OCI-LY1 (cell line): Measurements from ENCODE around the gene SEPTIN5.

Experiments
- H2AFZ ChIP-seq: fragments of 200-600 bp; sonication (generic), shearing (Covaris generic); 2 replicates; pipeline ENCODE4 v1.6.0; 2014; ENCODE audit warnings: antibody characterized with exemption, mild to moderate bottlenecking, low read length
- H3F3A ChIP-seq: fragments of 200-600 bp; sonication (generic), shearing (Covaris generic); 2 replicates; pipeline ENCODE4 v1.6.0; 2014; ENCODE audit warnings: mild to moderate bottlenecking, antibody characterized with exemption, low read length, moderate library complexity; ENCODE audit not compliant: insufficient read depth
- H3K27ac ChIP-seq: fragments of 200-600 bp; sonication (generic); 2 replicates; pipeline ENCODE4 v1.5.1; 2014; ENCODE audit warnings: low read length, mixed run types, mild to moderate bottlenecking, low read depth; ENCODE audit not compliant: poor library complexity, severe bottlenecking
- H3K27me3 ChIP-seq: fragments of 200-600 bp; sonication (generic); 2 replicates; pipeline ENCODE4 v1.6.0; 2014; ENCODE audit warnings: antibody characterized with exemption, mild to moderate bottlenecking, low read length, moderate library complexity; ENCODE audit not compliant: insufficient read depth
- H3K36me3 ChIP-seq: fragments of 200-600 bp; sonication (generic); 2 replicates; pipeline ENCODE4 v1.6.1; 2014; ENCODE audit warnings: mild to moderate bottlenecking, antibody characterized with exemption, low read length, moderate library complexity, mixed read lengths; ENCODE audit not compliant: insufficient read depth
- H3K4me1 ChIP-seq: fragments of 200-600 bp; sonication (generic); 2 replicates; pipeline ENCODE4 v1.5.1; 2014; ENCODE audit warnings: mild to moderate bottlenecking, low read length, moderate library complexity; ENCODE audit not compliant: insufficient read depth, severe bottlenecking
- H3K4me2 ChIP-seq: fragments of 200-600 bp; sonication (generic), shearing (Covaris generic); 2 replicates; pipeline ENCODE4 v1.6.1; 2014; ENCODE audit warnings: low read length
- H3K4me3 ChIP-seq: fragments of 200-600 bp; sonication (generic); 2 replicates; pipeline ENCODE4 v1.5.1; 2014; ENCODE audit warnings: low read length, low read depth, mild to moderate bottlenecking, mixed read lengths; ENCODE audit not compliant: poor library complexity, severe bottlenecking
- H3K79me2 ChIP-seq: fragments of 200-600 bp; shearing (Covaris generic); 2 replicates; pipeline ENCODE4 v1.6.1; 2016; ENCODE audit warnings: mixed run types, low read length, mixed read lengths; ENCODE audit not compliant: insufficient read depth
- H3K9ac ChIP-seq: fragments of 200-600 bp; sonication (generic), shearing (Covaris generic); 2 replicates; pipeline ENCODE4 v1.6.1; 2014; ENCODE audit warnings: mild to moderate bottlenecking, low read length, mixed read lengths
- H3K9me2 ChIP-seq: fragments of 200-600 bp; sonication (generic), shearing (Covaris generic); 2 replicates; pipeline ENCODE4 v1.6.1; 2014; ENCODE audit warnings: low read depth, mild to moderate bottlenecking, low read length, mixed read lengths
- H3K9me3 ChIP-seq: fragments of 200-600 bp; shearing (Covaris generic); 2 replicates; pipeline ENCODE4 v1.6.1; 2014; ENCODE audit warnings: low read length, mixed read lengths
- H4K20me1 ChIP-seq: fragments of 200-600 bp; sonication (generic), shearing (Covaris generic); 2 replicates; pipeline ENCODE4 v1.6.0; 2016; ENCODE audit warnings: mild to moderate bottlenecking, low read length; ENCODE audit not compliant: insufficient read depth
- EZH2 ChIP-seq: fragments of 200-600 bp; sonication (generic), shearing (Covaris generic); IDR thresholded peaks from 2 replicates; pipeline ENCODE4 v1.8.0; 2017; ENCODE audit warnings: borderline replicate concordance, mixed run types, mild to moderate bottlenecking, antibody characterized with exemption, low read length, moderate library complexity, mixed read lengths
- TF ChIP-seq, protein P1 (sequence below): fragments of 200-600 bp; sonication (generic), shearing (Covaris generic); IDR thresholded peaks from 2 replicates; pipeline ENCODE4 v1.5.1; 2017; ENCODE audit warnings: mild to moderate bottlenecking, antibody characterized with exemption, low read length, moderate library complexity, mixed read lengths

Gene SEPTIN5

DNA sequence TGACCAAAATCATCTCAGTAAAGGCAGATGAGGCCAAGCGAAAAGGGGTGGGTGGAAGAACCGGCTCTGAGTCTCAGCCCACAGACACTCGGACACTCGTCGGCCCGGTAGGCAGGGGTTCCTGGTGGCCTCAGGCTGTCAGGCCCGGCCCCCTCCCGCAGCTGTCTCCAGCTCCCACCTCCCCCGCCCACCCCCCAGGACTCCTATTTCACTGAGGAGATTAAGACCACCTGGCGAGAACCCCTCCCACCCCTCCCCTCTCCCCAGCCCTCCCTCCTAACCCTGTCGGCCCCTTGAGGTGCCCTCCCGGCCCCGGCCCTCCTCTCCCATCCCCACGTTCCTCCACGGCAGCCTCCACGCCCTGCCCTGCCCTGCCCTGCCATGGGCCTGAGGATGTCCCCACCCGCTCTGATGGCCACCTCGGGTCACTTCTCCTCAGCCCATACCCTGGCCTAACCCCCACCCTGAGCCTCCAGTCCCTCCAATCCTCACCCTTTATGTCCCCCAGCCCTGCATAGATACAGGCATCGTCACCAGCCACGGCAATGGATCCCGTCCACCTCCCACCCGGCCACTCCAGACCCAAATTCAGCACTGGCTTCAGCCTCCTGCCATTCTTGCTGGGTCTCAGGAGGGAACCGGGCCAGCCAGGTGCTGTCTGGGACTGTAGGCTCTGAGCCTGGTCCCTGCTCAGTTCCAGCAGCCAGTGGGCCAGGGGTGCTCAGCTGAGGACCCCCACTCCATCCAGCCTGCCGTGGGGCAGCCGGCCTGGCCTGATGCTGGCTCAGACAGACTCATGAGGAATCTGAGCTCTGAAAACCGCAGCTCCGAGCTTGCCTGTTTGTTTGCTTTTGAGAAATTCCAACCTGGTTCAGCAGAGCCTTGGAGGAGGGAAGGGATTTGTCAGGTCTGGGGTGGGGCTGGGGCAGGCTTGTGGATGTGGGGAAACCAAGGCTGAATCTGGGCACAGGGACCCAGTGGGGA is 36.5 kb downstream of the SEPTIN5 start:
- H3K9ac ChIP-seq: no peak overlapping the region
- no peak overlapping the region for H3K4me2 ChIP-seq
- H3F3A ChIP-seq: no peaks in the 10 kb centered on the region
- H3K9me3 ChIP-seq: no peaks in the 10 kb centered on the region
- H3K27ac ChIP-seq: no peak overlapping the region
- TF ChIP-seq, protein P1, sequence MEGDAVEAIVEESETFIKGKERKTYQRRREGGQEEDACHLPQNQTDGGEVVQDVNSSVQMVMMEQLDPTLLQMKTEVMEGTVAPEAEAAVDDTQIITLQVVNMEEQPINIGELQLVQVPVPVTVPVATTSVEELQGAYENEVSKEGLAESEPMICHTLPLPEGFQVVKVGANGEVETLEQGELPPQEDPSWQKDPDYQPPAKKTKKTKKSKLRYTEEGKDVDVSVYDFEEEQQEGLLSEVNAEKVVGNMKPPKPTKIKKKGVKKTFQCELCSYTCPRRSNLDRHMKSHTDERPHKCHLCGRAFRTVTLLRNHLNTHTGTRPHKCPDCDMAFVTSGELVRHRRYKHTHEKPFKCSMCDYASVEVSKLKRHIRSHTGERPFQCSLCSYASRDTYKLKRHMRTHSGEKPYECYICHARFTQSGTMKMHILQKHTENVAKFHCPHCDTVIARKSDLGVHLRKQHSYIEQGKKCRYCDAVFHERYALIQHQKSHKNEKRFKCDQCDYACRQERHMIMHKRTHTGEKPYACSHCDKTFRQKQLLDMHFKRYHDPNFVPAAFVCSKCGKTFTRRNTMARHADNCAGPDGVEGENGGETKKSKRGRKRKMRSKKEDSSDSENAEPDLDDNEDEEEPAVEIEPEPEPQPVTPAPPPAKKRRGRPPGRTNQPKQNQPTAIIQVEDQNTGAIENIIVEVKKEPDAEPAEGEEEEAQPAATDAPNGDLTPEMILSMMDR: no peak
- TF ChIP-seq EZH2: no peak
- H2AFZ ChIP-seq: no peak overlapping the region
- no peaks in the 10 kb centered on the region for H3K9me2 ChIP-seq
- no peaks in the 10 kb centered on the region for H4K20me1 ChIP-seq
- no peaks in the 10 kb centered on the region for H3K36me3 ChIP-seq
- H3K79me2 ChIP-seq: no peaks in the 10 kb centered on the region
- H3K27me3 ChIP-seq: peaks cover 25% of the 10 kb centered on the region
- H3K4me1 ChIP-seq: no peaks in the 10 kb centered on the region
- no peak overlapping the region for H3K4me3 ChIP-seq

DNA sequence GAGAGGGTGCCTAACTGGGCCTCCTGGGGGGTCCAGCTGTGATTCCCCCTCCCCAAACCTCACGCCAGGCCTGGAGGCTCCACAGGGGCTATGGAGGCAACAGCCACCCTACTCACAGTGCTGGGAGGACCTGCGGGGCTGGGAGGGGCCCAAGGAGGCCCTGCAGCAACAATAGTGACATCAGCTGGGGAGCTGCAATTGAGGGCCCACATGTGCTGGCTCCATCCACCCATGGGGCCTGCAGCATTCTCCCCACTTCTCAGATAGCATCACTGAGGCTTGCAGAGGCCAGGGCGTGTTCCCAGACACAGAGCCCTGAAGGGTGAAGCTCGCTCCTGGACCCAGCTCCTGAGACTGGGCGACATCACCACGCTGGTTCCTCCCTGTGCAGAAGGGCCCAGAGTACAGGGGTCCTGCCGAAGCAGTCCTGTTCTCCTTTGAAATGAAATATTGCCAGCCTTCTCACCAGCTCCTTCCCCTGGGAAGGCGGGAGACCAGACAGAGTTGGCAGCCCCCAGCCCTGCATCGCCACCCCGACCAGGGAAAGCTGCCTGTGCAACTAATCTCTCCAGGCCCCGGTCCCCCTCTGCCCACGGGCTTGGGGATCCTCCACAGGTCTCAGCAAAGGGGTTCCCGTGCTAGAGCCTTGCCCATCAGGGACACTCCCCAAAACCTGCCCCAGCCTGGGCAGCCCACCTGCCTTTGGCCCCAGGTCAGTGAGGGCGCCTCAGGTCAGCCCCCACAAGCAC is 37.4 kb downstream of the SEPTIN5 start:
- Histone ChIP-seq H2AFZ (no peak overlapping the region), H3K27me3 (peaks cover 25% of the 10 kb centered on the region)
- TF ChIP-seq, protein P1: no peak
- TF ChIP-seq EZH2: no peak

DNA sequence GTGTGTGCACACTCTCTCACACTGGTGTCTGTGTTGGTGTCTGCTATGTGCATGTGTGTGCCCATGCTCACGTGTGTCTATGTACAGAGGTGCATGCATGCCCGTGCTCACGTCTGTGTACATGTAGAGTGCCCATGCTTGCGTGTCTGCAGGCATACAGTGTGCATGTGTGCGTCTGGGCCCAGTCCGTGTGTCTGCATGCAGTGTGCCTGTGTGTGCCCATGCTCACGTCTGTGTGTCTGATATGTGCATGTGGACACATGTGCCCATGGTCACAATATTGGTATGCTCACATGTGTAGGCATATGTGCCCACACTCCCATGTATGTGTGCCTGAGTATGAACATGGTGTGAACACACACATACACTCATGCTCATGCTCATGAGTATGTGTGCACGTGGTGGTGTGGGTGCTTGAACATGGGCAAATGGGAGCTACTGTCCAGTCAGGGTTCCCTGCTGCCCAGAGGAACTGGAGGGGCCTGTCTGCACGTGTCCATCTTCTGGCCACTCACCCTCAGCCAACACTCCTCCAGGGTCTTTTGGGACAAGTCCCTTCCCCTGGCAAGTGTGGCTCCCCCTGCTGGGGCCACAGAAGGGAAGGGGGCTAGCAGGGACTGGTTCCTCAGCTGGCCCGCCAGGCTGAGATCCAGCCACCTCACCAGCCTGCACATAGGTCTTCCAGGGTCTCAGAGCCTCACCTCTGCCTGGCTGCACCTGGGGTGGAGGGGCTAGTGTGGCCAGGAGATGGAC is 39.0 kb downstream of the SEPTIN5 start:
- Histone ChIP-seq H3K9me2 (no peaks in the 10 kb centered on the region), H3K4me1 (peaks cover 14% of the 10 kb centered on the region), H3F3A (no peaks in the 10 kb centered on the region), H3K27ac (no peak overlapping the region), H3K79me2 (no peaks in the 10 kb centered on the region), H2AFZ (no peak overlapping the region), H3K27me3 (peaks cover 24% of the 10 kb centered on the region), H4K20me1 (no peaks in the 10 kb centered on the region), H3K9me3 (no peaks in the 10 kb centered on the region), H3K36me3 (no peaks in the 10 kb centered on the region), H3K4me3 (no peak overlapping the region), H3K9ac (no peak overlapping the region), H3K4me2 (no peak overlapping the region)
- no peak for TF ChIP-seq EZH2
- TF ChIP-seq, protein P1: peak; percentile 30; the same call in 1 of the 2 replicates

More for the DNA sequence above, 37.4 kb downstream of the SEPTIN5 start:
- Histone ChIP-seq H3K4me2 (no peak overlapping the region), H3F3A (no peaks in the 10 kb centered on the region), H3K4me3 (no peak overlapping the region), H3K36me3 (no peaks in the 10 kb centered on the region), H3K79me2 (no peaks in the 10 kb centered on the region), H3K9me3 (no peaks in the 10 kb centered on the region), H4K20me1 (no peaks in the 10 kb centered on the region), H3K27ac (no peak overlapping the region), H3K4me1 (peaks cover 6% of the 10 kb centered on the region), H3K9ac (no peak overlapping the region), H3K9me2 (no peaks in the 10 kb centered on the region)
